Activated CD4-positive, alpha-beta T cell treated with anti-CD3 and anti-CD28 coated beads for 48 hours (primary cell): ENCODE measurements around the gene LMO3.

Experiments used
- DNase-seq: peaks from one replicate; pipeline ENCODE4 v3.0.0-alpha.2; 2020

Gene LMO3

DNA sequence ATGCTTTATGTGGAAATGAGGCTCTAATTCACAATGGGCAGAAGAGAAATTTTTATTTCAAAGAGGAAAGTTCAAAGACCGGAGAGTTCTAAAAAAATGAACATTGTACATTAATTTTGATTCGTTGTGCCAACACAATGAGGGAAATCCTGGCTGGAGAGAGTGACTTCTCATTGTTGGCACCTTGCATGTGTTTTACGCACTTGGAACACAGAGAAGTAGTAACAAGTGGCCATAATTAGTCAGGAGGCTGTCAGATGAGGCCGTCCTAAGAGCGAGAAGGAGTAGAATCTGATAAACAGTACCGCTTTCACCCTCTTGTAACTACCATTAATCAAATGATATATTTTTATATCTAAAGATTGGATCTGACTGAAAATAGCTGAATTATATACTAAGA, 6.9 kb downstream of the LMO3 start:
- DNase-seq: no peak

DNA sequence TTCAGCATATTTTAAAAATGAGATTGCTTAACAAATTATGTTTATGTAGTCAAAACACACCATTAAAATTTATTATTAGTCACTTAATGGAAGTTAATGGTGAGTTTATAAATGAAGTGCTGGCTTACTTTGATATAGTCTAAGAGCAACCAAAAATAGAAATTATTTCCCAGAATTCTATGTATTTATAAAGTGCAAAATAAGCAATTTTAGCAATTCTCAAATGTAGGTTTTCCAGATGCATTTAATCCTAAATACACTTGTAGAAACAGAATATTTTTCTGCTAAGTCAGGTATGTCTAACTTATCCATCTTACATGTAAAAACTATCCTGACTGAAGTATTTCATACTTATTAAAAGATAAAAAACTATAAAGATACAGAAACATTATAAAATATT, 11.2 kb downstream of the LMO3 start:
- no peak for DNase-seq

DNA sequence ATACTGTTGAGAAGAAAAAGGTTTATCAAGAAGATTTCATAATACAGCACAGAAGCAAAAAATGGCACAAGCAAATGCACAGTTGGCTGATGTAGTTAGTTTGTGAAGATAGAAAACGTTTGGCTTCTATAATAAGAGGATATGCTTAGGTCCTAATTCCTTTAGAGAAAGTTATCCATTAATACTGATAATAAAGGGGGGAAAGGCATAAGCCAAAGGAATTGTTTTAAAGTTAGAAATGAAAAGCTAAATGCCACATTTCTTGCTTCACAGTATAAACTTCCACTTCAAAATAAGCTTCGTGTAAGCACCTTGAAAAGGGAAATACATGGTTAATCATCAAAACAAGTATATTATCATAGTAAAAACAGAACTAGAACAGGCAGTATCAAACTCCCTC, 12.4 kb downstream of the LMO3 start:
- DNase-seq: no peak

DNA sequence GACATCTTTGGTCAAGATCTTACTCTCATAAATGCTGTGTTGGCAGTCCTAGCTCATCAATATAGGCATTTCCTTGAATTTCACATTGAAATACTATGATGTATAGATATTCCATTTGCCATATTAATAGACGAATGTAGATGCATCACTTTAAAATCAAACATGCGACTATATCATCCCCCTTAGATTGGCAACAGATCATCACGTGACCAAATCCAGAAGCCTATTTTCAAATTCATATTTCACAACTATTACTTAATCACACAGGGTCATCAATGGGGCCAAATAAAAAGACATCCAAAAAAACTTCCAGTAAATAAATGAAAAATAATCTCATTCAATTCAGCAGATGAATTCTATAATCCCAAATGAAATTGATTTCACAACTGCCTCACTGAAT, 15.3 kb downstream of the LMO3 start:
- DNase-seq: no peak

DNA sequence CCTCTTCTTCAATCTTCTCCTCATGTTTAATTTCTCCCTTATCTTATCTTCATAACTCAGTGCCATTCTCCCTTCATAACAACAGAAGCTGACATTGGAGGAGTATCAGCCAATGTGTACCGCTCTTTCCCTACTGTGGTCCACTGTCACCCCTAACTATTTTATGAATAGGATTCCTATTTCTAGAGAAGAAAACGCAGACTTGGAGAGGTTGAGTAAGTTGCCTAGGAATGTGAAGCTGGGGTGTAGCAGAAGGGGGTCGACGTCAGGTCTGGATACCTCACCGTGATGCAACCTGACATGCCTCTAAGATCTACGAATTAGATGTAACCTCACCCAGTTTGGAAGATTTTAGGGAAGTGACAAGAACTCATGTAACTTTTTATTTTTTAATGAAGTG, 17.1 kb downstream of the LMO3 start:
- DNase-seq: no peak

DNA sequence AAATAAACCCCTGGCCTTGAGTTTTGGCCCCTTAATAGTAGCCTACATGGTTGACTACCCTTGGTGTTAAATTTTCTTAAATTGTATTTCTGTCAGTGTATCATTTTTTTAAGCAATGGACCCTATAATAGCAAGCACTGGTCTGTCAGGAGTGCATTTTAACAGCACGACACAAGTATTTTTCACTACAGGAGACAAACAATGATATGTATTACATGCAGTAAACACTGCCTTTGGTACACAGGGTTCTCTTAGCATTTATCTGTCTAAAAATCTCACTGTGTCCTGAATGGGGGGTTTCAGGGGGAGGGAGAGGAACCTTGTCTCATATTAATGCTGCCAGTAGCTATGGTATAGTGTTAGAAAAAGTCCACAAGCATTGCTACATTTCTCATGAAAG, 18.4 kb downstream of the LMO3 start:
- no peak for DNase-seq

DNA sequence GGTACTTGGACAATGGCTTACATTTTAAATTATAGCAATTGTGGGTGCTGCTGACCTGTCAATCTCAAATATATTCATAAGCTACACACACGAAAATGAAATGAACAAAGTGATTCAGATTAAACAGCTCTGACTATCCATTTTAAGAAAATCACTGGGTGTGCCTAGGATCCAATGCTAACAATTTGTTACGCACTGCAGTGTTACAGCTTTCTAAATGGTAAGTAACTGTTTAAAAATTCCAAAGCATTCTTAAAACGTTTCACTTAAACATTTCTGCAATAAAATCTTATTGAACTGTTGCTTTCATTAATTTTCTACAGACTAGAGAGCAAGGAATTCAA, 18.9 kb downstream of the LMO3 start:
- DNase-seq: no peak

DNA sequence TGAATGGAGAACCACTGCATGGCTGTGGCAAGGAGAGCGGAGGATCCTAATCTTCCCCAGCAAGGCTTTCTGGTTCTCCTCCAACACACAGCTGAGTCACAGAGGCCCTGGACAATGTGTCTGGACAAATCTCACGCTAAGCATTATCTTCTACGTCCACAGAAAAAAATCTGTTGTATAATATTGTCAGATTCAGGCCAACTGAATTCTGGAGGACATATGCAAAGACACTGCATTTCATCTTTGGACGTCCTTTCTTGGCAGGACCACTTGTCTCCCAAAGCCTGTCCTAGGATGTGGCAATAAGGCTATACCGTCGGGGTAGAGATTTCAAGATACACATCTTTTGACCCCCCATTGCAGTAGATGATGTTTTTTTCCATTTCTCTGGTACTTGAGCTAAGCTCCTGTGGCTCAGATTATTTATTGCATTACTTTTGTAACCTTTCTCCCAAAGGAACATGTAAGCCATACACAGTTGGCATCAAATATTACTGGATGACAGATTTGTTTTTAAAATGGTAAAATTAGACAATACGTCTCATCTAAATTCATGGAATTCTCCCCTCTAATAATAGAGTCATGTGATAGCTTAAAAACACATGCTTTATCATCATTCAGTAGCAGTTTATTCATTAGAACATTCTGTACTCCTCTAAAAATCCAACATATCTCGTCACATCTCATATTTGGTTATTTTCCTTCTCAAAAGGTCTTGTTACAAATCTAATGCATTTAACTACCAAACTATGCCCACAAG, 19.4 kb downstream of the LMO3 start:
- DNase-seq: no peak

DNA sequence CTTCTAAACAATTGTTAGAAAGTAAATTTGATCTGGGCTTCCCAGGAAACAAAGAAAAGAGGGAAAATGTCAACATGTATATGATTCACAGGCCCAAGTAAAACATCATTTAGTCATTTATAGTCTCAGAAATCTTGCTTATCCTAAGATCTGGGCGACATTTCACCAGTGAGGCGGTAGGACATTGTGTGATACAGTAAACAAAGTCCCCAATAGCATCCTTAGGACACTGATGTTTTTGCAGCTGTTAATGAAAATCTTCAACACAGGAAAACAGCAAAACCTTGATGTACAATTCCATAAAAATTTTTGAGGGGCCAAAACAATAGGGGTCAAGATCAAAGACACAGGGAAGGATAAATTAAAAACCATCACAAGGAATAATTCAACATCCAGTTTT, 20.2 kb downstream of the LMO3 start:
- DNase-seq: no peak

DNA sequence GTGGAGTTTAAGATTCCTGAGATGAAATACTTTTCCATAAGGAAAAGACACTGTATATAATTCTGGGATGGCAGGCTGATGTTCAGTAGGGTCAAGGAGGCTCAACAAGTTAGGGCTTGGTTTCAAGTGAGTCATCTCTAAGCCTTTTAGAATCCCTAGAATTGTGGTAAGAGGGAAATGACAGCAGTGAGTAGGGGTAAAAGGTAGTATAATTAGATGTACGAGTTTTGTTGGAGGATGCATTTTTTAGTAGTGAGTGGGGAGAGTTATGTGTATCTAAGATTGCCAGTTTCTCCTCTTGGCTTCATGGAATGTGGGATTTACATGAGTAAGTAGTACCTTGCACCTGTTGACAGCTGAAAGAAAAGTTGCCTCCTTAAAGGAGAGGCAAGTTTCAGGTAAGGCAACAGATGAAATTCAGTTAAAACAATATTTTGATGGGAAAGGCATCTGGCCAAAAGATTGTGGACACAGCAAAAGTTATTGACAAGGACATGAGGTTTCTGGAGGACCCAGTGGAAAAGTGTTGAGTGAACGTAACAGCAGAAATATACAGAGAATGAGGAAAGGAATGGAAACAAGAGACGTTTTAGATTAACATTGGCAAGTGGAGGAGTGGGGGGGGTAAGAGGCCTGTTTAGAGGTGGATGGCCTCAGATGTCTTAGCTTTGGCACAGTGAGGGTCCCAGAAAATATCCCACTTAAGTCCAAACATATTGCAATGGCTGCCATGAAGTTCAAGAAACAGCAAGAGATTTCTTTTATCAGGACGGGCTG, 21.8 kb downstream of the LMO3 start:
- no peak for DNase-seq

DNA sequence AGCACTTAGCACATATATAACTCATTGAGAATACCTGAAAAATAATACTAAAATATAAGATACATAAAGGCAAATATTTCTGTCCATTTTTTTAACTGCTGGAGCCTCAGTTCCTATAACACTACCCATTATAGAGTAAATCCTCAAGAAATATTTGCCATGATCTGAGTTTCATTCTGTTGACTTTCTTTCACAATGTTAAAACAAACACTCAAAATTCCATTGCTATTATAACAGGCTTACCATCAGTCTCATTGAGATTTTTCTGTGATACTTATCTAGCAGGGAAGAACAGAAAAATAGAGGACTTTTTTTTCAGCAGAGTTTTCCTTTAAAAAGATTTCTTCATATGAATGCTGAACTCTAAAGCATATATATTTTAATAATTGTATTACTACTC, 24.5 kb downstream of the LMO3 start:
- no peak for DNase-seq

DNA sequence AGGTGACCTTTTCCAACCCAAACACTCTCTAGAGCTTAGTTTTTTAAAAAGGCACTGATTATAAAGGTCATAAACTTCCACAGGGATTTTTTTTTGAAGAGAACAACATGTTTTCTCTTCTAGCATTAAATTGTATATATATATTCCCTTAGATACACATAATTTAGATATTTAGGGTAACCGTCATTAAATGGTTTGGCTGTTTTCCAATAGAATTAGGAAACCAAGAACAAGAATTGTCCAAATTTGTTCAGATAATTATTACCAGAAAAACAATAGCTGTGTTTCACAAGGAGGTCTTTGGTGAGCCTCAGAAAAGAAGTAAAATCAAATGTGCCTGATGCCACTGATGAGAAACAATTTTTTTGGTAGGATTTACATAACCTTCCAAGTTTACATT, 26.9 kb downstream of the LMO3 start:
- no peak for DNase-seq

DNA sequence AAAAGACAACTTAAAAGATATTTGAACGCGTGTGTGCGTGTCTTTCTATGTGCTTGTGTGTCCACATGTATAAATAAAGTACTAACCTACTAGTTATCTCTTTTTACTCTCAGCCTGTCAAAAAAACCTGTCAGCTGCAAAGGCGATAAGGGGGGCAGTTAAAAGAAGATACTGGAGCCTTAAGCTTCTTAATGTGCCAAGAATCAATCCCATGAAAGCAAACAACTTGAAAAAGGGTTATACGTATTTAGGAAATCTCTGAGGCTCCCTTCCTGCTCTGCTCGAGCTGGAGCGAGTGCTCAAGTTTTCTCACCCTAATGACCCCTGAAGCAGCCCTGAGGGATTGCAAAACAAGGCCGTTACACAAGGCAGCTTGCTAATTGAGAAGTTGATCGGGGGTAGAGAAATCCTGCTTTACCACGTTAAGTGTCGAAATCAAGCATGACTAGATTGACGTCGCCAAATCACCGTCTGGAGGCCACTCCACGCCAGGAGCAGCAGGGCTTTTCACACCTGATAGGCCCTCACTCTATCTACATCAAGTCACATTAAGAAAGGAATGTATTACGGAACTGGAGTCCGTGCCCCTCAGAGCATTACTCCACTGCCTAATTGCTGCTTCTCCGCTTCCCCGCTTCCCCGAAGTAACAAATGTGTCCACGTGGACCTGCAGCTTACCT, 32.4 kb downstream of the LMO3 start:
- no peak for DNase-seq

DNA sequence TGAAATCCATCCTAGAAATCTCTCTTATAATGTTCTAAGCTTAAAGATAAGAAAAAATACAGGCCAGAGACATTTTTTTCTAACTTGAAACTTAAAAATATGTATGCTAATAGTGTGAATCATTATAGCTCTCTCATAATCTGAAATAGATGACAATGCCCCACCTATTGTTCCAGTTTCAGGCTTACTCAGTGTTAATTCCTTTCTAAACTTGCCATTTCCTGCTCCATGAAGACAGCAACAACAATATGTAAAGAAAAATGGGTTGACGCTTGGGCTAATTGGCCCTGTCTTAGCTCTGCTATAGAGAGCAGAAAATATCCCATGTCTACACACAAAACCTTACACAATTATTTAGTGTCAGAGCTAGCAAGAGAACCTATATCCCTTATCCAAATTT, 37.1 kb downstream of the LMO3 start:
- DNase-seq: no peak

DNA sequence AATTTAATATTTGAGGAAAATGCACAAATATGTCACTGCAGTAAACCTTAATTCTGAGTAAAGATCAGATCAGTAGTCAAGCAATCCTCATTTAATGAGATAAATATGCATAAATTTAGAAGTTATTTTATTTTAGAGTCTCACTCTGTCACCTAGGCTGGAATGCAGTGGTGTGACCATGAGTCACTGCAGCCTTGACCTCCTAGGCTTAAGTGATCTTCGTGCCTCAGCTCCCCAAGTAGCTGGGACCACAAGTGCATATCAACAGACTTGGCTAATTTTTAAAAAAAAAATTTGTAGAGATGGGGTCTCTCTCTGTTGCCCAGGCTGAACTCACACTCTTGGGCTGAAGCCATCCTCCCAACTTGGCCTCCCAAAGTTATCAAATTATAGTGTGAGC, 41.3 kb downstream of the LMO3 start:
- no peak for DNase-seq

DNA sequence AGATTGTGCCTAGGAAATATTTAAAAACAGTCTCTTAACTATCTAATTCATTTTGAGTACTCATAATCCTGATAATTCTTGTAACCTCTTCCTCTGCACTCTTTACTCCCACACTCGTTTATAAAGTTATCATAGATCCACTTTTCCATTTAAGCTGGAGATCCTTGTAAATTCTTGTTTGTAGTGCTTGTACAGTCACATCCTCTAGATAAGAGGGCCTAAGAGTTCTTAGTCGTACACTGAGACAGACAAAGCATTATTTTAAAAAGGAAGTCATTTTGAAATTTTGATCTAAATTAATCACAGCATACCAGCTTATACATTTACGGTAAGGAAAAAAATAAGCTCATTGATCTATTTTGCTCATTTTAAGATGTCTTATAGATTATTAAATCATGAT, 42.5 kb downstream of the LMO3 start:
- DNase-seq: no peak

DNA sequence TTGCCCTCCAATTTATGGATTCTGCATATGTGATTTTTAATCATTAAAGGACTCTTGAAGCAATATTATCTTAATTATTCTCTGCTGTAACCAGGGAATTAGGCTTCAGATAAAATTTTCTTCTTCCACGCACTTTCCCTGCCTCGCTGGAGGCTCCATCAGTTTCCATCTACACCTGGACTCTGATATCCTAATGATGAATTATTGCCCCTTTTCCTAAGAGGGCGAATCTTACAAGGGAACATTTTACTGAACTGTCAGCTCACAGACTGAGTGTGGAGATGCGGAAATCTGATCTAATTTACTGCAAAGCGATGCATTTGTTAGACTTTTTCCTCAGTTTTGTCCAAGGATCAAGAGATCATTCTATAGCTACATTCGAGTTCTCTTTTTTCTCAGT, 43.0 kb downstream of the LMO3 start:
- no peak for DNase-seq

DNA sequence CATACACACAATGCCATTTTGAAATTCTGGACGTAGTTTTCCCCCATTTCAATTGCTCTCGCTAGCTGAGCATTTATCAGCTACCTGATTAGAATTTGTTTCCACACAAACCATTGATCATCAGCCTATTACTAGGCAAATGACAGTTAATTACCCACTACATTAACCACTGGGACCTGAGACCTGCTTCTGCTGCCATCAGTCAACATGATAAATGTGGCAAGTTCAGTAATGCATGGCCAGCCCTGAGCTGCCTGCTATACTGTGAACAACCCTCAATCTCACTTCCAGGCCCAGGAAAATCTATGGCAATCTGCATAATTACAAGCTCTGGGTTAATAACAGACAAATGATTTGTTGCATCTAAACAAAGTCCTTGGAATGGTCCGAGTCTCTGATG, 43.5 kb downstream of the LMO3 start:
- DNase-seq: no peak

DNA sequence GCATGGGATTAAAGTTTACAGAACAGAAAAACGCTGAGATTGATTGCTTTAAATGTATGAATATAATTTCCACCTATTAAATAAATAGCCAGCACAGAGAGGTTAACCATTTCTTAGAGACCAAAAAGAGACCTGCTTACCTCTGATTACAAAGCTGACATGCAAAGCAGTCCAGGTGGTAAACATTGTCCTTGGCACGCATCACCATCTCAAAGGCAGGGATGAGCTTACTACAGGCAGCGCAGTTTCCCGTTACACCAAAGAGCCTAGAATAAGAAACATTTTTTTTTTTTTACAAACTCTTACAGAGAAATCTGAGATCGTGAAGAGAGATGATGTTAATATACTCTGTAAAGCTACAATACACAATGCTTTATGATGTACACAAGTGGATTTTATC, 45.7 kb downstream of the LMO3 start:
- DNase-seq: no peak

DNA sequence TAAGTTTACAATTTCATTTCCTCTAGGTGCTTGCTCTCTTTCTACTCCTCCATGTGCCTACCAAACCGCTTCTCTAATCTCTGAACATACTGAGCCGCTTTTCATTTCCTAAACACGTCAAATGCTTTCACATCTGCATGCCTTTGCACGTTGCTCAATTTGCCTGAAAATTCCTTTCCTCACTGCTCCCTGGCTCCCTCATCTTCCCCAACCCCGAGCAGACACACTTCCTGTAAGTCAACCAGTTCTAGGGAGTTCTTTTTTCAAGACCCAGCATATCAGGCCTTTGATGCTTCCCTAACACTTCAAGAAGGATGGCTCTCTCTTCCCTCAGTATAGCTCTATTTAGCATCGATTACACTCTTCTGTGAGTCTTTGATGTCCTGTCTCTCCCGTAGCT, 50.3 kb downstream of the LMO3 start:
- DNase-seq: no peak

DNA sequence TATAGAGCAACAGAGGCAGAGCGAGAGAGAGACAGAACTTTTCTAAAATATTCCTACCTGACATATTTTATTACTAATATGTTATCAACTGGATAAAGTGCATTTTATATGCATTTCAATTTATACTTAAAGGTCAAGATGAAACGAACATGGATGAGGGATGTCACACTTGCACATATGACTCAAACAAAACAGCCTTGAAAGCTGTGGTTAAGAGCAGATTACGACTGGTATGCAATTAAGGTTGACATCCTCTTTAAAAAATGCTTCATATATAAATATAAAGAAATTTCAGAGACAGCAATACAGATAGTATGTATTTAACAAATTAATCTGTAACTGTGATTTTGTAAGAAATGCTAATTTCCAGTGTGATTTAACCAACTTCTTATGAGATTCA, 52.5 kb downstream of the LMO3 start:
- DNase-seq: no peak

DNA sequence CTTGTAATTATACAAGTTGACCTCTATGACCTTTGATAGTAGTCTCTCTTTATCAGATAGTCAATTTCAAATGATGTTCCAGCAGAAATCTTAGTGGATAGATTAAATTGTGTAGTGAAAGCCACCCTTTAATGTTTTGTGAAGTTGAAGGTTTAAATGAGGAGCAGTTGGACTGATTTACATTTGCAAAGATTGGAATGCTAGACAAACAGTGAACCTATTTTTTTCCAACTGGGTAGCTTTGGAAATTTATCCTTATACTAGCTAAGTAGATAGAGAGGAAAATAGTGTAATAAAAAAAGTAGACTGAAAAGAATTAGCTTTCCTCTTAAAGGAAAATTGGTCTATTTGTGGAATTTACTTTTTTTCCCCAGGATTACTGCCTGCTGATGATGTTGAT, 53.7 kb downstream of the LMO3 start:
- no peak for DNase-seq

DNA sequence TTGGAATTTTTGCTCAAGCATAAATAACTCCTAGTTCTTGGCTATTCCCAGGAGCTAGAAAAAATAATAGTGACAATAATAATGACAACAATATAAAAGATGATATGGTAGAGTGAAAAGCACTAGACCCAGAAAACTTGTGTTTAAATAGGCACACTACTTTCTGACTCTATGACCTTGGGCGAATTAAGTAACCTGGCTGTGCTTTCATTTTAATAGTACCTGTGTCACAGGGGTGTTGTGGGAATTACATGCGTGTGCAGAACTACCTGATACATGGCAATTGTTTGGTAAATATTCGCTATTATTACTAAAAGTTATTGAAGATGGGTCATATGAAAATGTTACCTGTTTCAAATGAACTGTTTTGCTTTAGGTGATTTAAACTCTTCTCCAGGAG, 60.1 kb downstream of the LMO3 start:
- DNase-seq: no peak

DNA sequence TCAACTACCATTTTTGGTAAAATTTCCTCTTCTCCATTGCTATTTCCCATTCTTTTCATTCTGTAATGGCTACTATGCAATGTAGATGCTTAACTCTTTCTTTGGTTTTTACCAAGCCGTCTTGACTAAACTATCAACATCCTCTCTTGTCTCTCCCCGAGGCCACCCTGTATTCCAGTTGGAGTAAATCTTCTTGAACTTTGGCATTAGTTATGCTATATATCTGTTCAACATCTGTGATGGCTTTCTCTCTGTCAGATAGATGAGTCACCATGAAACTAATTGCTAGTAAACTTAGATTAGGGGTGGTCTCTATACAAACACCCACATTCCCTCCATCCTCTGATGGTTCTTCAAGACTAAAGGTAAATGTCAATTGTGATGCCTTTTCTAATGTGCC, 63.4 kb downstream of the LMO3 start:
- no peak for DNase-seq
